Ovary (tissue), 3 donors: ENCODE data around the gene JAK2.

Experiments used
- POLR2A ChIP-seq: fragments of 450-650 bp; IDR thresholded peaks from one replicate; pipeline ENCODE4 v1.6.1; 2017; ENCODE audit warnings: antibody characterized with exemption, mild to moderate bottlenecking, moderate library complexity
- TF ChIP-seq, protein P1 (sequence below), 3 donors: fragments of 450-650 bp in 2 of 3; fragments of 200-600 bp in 1 of 3; IDR thresholded peaks; one replicate each; pipeline versions ENCODE4 v1.5.1 to v1.8.0; 2016 to 2022; ENCODE audit warnings: antibody characterized with exemption in 3 of 3, mild to moderate bottlenecking in 1 of 3
- donor health status: DM: no; HTN: no; CAD: no.

DNA sequence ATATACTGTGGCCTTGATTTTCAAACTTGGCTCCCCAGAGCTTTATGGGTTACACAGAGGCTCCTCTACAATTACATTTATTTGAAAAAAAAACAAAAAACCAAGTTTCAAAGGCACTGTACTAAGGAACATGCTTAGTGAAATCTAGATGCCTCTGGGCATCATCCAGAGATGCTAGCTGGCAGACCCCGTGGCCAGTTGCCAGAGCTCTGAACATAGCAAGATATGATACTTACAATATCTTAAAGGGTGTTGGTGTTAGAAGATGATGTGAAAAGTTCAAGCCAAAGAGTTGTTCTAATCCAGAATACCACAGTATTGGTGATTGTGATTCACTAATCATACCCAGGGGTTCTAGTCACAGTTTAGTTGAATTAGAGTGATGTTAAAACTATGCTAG lies 87.8 kb downstream of the JAK2 start:
- TF ChIP-seq, protein P1, sequence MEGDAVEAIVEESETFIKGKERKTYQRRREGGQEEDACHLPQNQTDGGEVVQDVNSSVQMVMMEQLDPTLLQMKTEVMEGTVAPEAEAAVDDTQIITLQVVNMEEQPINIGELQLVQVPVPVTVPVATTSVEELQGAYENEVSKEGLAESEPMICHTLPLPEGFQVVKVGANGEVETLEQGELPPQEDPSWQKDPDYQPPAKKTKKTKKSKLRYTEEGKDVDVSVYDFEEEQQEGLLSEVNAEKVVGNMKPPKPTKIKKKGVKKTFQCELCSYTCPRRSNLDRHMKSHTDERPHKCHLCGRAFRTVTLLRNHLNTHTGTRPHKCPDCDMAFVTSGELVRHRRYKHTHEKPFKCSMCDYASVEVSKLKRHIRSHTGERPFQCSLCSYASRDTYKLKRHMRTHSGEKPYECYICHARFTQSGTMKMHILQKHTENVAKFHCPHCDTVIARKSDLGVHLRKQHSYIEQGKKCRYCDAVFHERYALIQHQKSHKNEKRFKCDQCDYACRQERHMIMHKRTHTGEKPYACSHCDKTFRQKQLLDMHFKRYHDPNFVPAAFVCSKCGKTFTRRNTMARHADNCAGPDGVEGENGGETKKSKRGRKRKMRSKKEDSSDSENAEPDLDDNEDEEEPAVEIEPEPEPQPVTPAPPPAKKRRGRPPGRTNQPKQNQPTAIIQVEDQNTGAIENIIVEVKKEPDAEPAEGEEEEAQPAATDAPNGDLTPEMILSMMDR (IDR thresholded peaks at IDR 0.05): no peak
- no peak for TF ChIP-seq POLR2A
